ENCODE data around the gene RNU1-3.

The RNU1-3 gene

GRCh38 chr1:16617778-16618580 lies 48.8 kb downstream of the RNU1-3 start:
- no peak for DNase-seq

- no peak for DNase-seq
Measured at GRCh38 chr1:16617114-16617631, 49.6 kb downstream of the RNU1-3 start.

Measured in CD4-positive, alpha-beta T cell treated with Interferon gamma for 1 hour (primary cell).